Right atrium auricular region (tissue), 2 donors: Measurements from ENCODE around the gene GNG8. TPM values are rescaled to one million over a fixed set of nuclear protein-coding genes. Genes with fewer than 3 reads are reported as not detected.

ENCODE experiments used
- DNase-seq: peaks from one replicate; pipeline ENCODE4 v3.0.0-alpha.2; 2019; ENCODE audit warnings: low spot score
- H3K27ac ChIP-seq, 2 donors: fragments of 200-600 bp; sonication (generic); 1 replicate in 1 of 2; 2 replicates in 1 of 2; pipeline ENCODE4 v1.5.1; 2016 to 2019
- H3K27me3 ChIP-seq, 2 donors: fragments of 200-600 bp; sonication (generic); one replicate each; pipeline versions ENCODE4 v1.5.1 to v1.6.0; 2017 to 2019
- H3K36me3 ChIP-seq: fragments of 200-600 bp; sonication (generic); one replicate; pipeline ENCODE4 v1.5.1; 2016
- H3K4me1 ChIP-seq, 2 donors: fragments of 200-600 bp; sonication (generic); one replicate each; pipeline versions ENCODE4 v1.5.1 to v1.6.0; 2017 to 2019
- H3K4me3 ChIP-seq, 2 donors: fragments of 200-600 bp; sonication (generic); 1 replicate in 1 of 2; 2 replicates in 1 of 2; pipeline ENCODE4 v1.5.1; 2017 to 2019; ENCODE audit warnings: mild to moderate bottlenecking in 1 of 2, moderate library complexity in 1 of 2
- H3K9me3 ChIP-seq, 2 donors: fragments of 200-600 bp; sonication (generic); one replicate each; pipeline ENCODE4 v1.5.1; 2019
- CTCF ChIP-seq, 2 donors: fragments of 200-600 bp; sonication (generic); IDR thresholded peaks; one replicate each; pipeline ENCODE4 v1.5.1; 2019; ENCODE audit warnings: antibody characterized with exemption in 2 of 2
- total RNA-seq, 2 donors: library from RNA; depleted of rRNA; stranded (reverse); fragments of >200 nt; gene quantifications; one replicate each; pipeline ENCODE4 v1.1.0, GENCODE V29; 2016

Gene GNG8
- total RNA-seq, 2 donors from 2014 or later, result not detected

- H3K4me3 ChIP-seq, result no peak overlapping the region
- DNase-seq, result no peak
- no peaks in the 10 kb centered on the region for H3K4me1 ChIP-seq
- no peaks in the 10 kb centered on the region for H3K36me3 ChIP-seq
- no peaks in the 10 kb centered on the region for H3K9me3 ChIP-seq
- H3K27ac ChIP-seq, result no peak overlapping the region
- no peaks in the 10 kb centered on the region for H3K27me3 ChIP-seq
- TF ChIP-seq CTCF (IDR thresholded peaks at IDR 0.05), result no peak
Measured at GRCh38 chr19:46668662-46669061, 32.7 kb upstream of the GNG8 start.

- DNase-seq, result no peak
- no peaks in the 10 kb centered on the region for H3K9me3 ChIP-seq
- no peak for TF ChIP-seq CTCF (IDR thresholded peaks at IDR 0.05)
- no peak overlapping the region for H3K27ac ChIP-seq
- H3K4me3 ChIP-seq, result no peak overlapping the region
- H3K36me3 ChIP-seq, result no peaks in the 10 kb centered on the region
- no peaks in the 10 kb centered on the region for H3K27me3 ChIP-seq
- H3K4me1 ChIP-seq, result peaks cover 0 to 18% of the 10 kb centered on the region in 2 donors
Measured at GRCh38 chr19:46665072-46665471, 29.1 kb upstream of the GNG8 start.

GRCh38 chr19:46661735-46662592, 26.0 kb upstream of the GNG8 start:
- Histone ChIP-seq H3K27me3 (no peaks in the 10 kb centered on the region), H3K4me3 (peak overlapping the region in 1 of 2 donors; percentile 47), H3K9me3 (no peaks in the 10 kb centered on the region), H3K4me1 (peaks cover 0 to 33% of the 10 kb centered on the region in 2 donors), H3K36me3 (no peaks in the 10 kb centered on the region), H3K27ac (peak overlapping the region; percentile 87 to 90)
- peak; percentile 78 to 96 for TF ChIP-seq CTCF (IDR thresholded peaks at IDR 0.05)
- peak; percentile 90 for DNase-seq

GRCh38 chr19:46661020-46661731, 25.2 kb upstream of the GNG8 start, which contains the start of gene DACT3:
Gene DACT3, minus strand, starts transcription at chr19:46661182. Its CDS starts 118 bp downstream, at chr19:46661064.
- Histone ChIP-seq H3K36me3 (no peaks in the 10 kb centered on the region), H3K9me3 (no peaks in the 10 kb centered on the region), H3K4me3 (peak within 1 kb of the TSS; percentile 67 to 84), H3K4me1 (peaks cover 0 to 33% of the 10 kb centered on the region in 2 donors), H3K27me3 (no peaks in the 10 kb centered on the region), H3K27ac (peak within 1 kb of the TSS; percentile 88 to 90)
- no peak for TF ChIP-seq CTCF (IDR thresholded peaks at IDR 0.05)
- peak; percentile 100 for DNase-seq

- no peaks in the 10 kb centered on the region for H3K27me3 ChIP-seq
- TF ChIP-seq CTCF (IDR thresholded peaks at IDR 0.05), result no peak
- DNase-seq, result no peak
- peaks cover 0 to 33% of the 10 kb centered on the region in 2 donors for H3K4me1 ChIP-seq
- peak overlapping the region; percentile 86 to 88 for H3K27ac ChIP-seq
- peak overlapping the region; percentile 67 to 84 for H3K4me3 ChIP-seq
- no peaks in the 10 kb centered on the region for H3K36me3 ChIP-seq
- no peaks in the 10 kb centered on the region for H3K9me3 ChIP-seq
Measured at GRCh38 chr19:46660551-46661019, 24.6 kb upstream of the GNG8 start.
